ENCODE results near the gene C10orf67.
"Not testable (repeated sequence)": the region's sequence is repeated elsewhere in the genome, so short reads cannot be mapped to it uniquely, and the experiment has no call there.

The C10orf67 gene

GRCh38 chr10:23280419-23281043, 64.1 kb downstream of the C10orf67 start:
- no peak overlapping the region for H3K4me3 ChIP-seq (ENCODE audit: low read depth, low read length)
- no peak for DNase-seq (ENCODE audit: low read depth)
- TF ChIP-seq CTCF (IDR thresholded peaks at IDR 0.05; ENCODE audit: low read depth, low read length, missing control alignments): no peak

DNA sequence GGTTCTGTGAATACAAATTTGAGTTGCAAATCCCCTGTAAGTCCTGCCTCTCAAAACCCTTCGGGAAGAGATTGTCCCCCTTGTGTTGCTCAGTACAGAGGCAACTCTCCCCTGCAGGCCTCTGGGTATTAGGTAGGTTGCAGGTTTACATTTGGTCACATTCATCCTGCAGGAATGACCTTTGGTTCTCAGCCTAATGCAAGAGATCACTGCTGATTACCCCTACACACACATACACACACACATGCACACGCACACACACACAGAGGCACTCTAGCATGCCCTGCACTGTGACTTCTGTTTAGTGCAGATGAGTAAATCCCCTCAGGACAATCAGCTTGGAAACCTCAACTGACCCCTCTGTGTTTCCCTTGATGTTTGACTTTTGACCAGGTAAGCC, 69.2 kb downstream of the C10orf67 start:
- DNase-seq (ENCODE audit: low read depth): no peak
- H3K4me3 ChIP-seq (ENCODE audit: low read depth, low read length): no peak overlapping the region
- TF ChIP-seq CTCF (IDR thresholded peaks at IDR 0.05; ENCODE audit: low read depth, low read length, missing control alignments): no peak

GRCh38 chr10:23274179-23274578, 70.4 kb downstream of the C10orf67 start:
- DNase-seq (ENCODE audit: low read depth); H3K4me3 ChIP-seq (ENCODE audit: low read depth, low read length): not testable (repeated sequence)

- H3K4me3 ChIP-seq (ENCODE audit: low read depth, low read length): no peak overlapping the region
- TF ChIP-seq CTCF (IDR thresholded peaks at IDR 0.05; ENCODE audit: low read depth, low read length, missing control alignments): no peak
- DNase-seq (ENCODE audit: low read depth): no peak
Measured at GRCh38 chr10:23270531-23270930, 74.1 kb downstream of the C10orf67 start.

GRCh38 chr10:23263441-23264164, 81.0 kb downstream of the C10orf67 start:
- TF ChIP-seq CTCF (IDR thresholded peaks at IDR 0.05; ENCODE audit: low read depth, low read length, missing control alignments): no peak
- DNase-seq (ENCODE audit: low read depth): no peak
- no peak overlapping the region for H3K4me3 ChIP-seq (ENCODE audit: low read depth, low read length)

DNA sequence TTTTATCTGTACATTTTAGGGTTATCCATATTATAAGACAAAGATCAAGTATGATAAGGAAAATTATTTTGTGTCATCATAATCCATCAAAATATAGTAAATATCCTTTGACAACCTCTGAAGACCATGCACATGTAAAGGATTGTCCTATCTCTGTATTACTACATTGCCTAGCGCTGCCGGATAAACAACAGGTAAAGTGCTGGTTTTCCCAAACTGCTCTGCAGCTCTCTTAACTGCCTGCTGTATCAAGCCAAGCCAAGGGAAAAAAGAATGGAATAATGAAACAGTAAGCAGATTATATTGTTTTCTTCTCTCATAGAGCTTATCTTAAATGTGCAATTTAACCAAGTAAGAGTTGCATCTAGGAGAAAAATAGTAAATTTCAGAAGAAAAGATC, 81.7 kb downstream of the C10orf67 start:
- H3K4me3 ChIP-seq (ENCODE audit: low read depth, low read length): no peak overlapping the region
- no peak for DNase-seq (ENCODE audit: low read depth)
- TF ChIP-seq CTCF (IDR thresholded peaks at IDR 0.05; ENCODE audit: low read depth, low read length, missing control alignments): no peak

- DNase-seq (ENCODE audit: low read depth): no peak
- no peak for TF ChIP-seq CTCF (IDR thresholded peaks at IDR 0.05; ENCODE audit: low read depth, low read length, missing control alignments)
- H3K4me3 ChIP-seq (ENCODE audit: low read depth, low read length): no peak overlapping the region
Measured at GRCh38 chr10:23258516-23258915, 86.1 kb downstream of the C10orf67 start.
